ENCODE data around the gene DMBX1. TPM values are rescaled to one million over a fixed set of nuclear protein-coding genes. Genes with fewer than 3 reads are reported as not detected.

Gene DMBX1
- total and polyA plus RNA-seq, 2 of the 4 experiments (the other 2 are of a cell fraction) = not detected

GRCh38 chr1:46506470-46507219, 17.0 kb downstream of the DMBX1 start:
- no peak overlapping the region for H2BK20ac ChIP-seq (ENCODE audit: low read depth, low read length)
- dilution Hi-C loops (cut with HindIII; ENCODE audit: low sequenced_read_pairs, unreplicated experiment) = no loop called here
- no peak overlapping the region for H4K8ac ChIP-seq (ENCODE audit: low read depth in 2 of 2, low read length in 2 of 2)
- no peak overlapping the region for H2BK120ac ChIP-seq (ENCODE audit: low read depth, low read length)
- no peak overlapping the region for H4K5ac ChIP-seq (ENCODE audit: low read depth, low read length)
- no peaks in the 10 kb centered on the region for H3K9me1 ChIP-seq (ENCODE audit: insufficient read depth, low read length)
- no peaks in the 10 kb centered on the region for H3K4me1 ChIP-seq (ENCODE audit: control insufficient read depth, insufficient read depth, low read length)
- H3K36me3 ChIP-seq (ENCODE audit: control insufficient read depth, insufficient read depth, low read length) = no peaks in the 10 kb centered on the region
- H3K9ac ChIP-seq (ENCODE audit: low read depth, low read length) = no peak overlapping the region
- H3K4me3 ChIP-seq (ENCODE audit: insufficient read depth, low read depth, low read length) = no peak overlapping the region
- H3K9me3 ChIP-seq (ENCODE audit: control insufficient read depth, insufficient read depth, low read length) = no peaks in the 10 kb centered on the region
- no peak overlapping the region for H3K23ac ChIP-seq (ENCODE audit: low read depth, low read length)
- H2AFZ ChIP-seq (replicated peaks; ENCODE audit: low read length, poor library complexity) = no peak overlapping the region
- no peak overlapping the region for H2AK9ac ChIP-seq (replicated peaks; ENCODE audit: low read depth, low read length, poor library complexity)
- no peaks in the 10 kb centered on the region for H3K79me1 ChIP-seq (ENCODE audit: low read depth in 1 of 2, low read length in 2 of 2)
- H2AK5ac ChIP-seq (ENCODE audit: low read depth, low read length) = no peak overlapping the region
- no peak overlapping the region for H3K18ac ChIP-seq (ENCODE audit: low read depth, low read length)
- DNase-seq (no peak), ATAC-seq (ENCODE audit: low read depth) (no peak)
- H4K20me1 ChIP-seq (ENCODE audit: insufficient read depth, low read length) = no peaks in the 10 kb centered on the region
- ChIA-PET POLR2A (ENCODE audit: unreplicated experiment) (no interaction called here), CTCF (no interaction called here)
- H3K4ac ChIP-seq (ENCODE audit: low read depth, low read length) = no peak overlapping the region
- H3K27ac ChIP-seq (ENCODE audit: insufficient read depth, low read length) = no peak overlapping the region
- no peak overlapping the region for H2BK5ac ChIP-seq (ENCODE audit: low read depth, low read length, poor library complexity, severe bottlenecking)
- 60 to 100% methylated on average over 1 to 4 of the region's 17 CpGs for WGBS, 2 experiments (ENCODE audit: extremely low coverage in 2 of 2, insufficient read length in 1 of 2)
- H2BK15ac ChIP-seq (ENCODE audit: low read depth, low read length) = no peak overlapping the region
- in situ Hi-C loops (cut with MboI; ENCODE audit: low sequenced_read_pairs) = no loop called here
- H3K14ac ChIP-seq (replicated peaks; ENCODE audit: low read depth, low read length) = no peak overlapping the region
- H3K56ac ChIP-seq (ENCODE audit: extremely low read depth, insufficient read depth, low read length) = no peak overlapping the region
- intact Hi-C loops (cut with micrococcal nuclease) = no loop called here
- H3K4me2 ChIP-seq (ENCODE audit: low read depth, low read length) = no peak overlapping the region
- no peak overlapping the region for H4K91ac ChIP-seq (ENCODE audit: insufficient read depth, low read depth, low read length)
- BruUV-seq (replicated peaks) = no TSS peak
- peaks cover 21% of the 10 kb centered on the region for H3K27me3 ChIP-seq (ENCODE audit: control insufficient read depth, insufficient read depth, low read length)
- TF ChIP-seq POLR2A (IDR thresholded peaks at IDR 0.05; ENCODE audit: low read depth, low read length) (no peak), CTCF (conservative IDR thresholded peaks at IDR 0.05; ENCODE audit: low read depth, low read length) (no peak), MAFK (IDR thresholded peaks at IDR 0.05; ENCODE audit: low read depth, low read length) (no peak), RCOR1 (IDR thresholded peaks at IDR 0.05; ENCODE audit: insufficient replicate concordance, low read length) (no peak), MAZ (IDR thresholded peaks at IDR 0.05; ENCODE audit: borderline replicate concordance, low read depth, low read length) (no peak), MXI1 (IDR thresholded peaks at IDR 0.05; ENCODE audit: borderline replicate concordance, low read depth, low read length) (no peak), CEBPB (IDR thresholded peaks at IDR 0.05; ENCODE audit: low read depth, low read length) (no peak), FOS (IDR thresholded peaks at IDR 0.05; ENCODE audit: low read depth, low read length) (no peak), ELK1 (IDR thresholded peaks at IDR 0.05; ENCODE audit: borderline replicate concordance, low read depth, low read length) (no peak), NFE2L2 (IDR thresholded peaks at IDR 0.05; ENCODE audit: low read depth, low read length) (no peak), BHLHE40 (IDR thresholded peaks at IDR 0.05; ENCODE audit: low read depth, low read length) (no peak), RAD21 (IDR thresholded peaks at IDR 0.05; ENCODE audit: low read length) (no peak)
- TF ChIP-seq, protein P1, sequence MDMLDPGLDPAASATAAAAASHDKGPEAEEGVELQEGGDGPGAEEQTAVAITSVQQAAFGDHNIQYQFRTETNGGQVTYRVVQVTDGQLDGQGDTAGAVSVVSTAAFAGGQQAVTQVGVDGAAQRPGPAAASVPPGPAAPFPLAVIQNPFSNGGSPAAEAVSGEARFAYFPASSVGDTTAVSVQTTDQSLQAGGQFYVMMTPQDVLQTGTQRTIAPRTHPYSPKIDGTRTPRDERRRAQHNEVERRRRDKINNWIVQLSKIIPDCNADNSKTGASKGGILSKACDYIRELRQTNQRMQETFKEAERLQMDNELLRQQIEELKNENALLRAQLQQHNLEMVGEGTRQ (IDR thresholded peaks at IDR 0.05; ENCODE audit: low read depth, low read length) = no peak
